H9 (cell line): ENCODE measurements around the gene CEBPE. TPM values are rescaled to one million over a fixed set of nuclear protein-coding genes. Genes with fewer than 3 reads are reported as not detected.

Source experiments
- DNase-seq: peaks from one replicate; pipeline ENCODE4 v3.0.0-alpha.2; 2017
- H2AFZ ChIP-seq: one replicate; pipeline ENCODE4 v1.6.1; 2013; ENCODE audit warnings: mild to moderate bottlenecking, low read length, control low read depth, moderate library complexity
- H2AK5ac ChIP-seq: 2 replicates; pipeline ENCODE4 v1.6.1; 2013; ENCODE audit warnings: low read length, control low read depth, mixed read lengths; ENCODE audit not compliant: insufficient read length
- H2BK120ac ChIP-seq: one replicate; pipeline ENCODE4 v1.6.1; 2013; ENCODE audit warnings: low read depth, mild to moderate bottlenecking, low read length, control low read depth, inconsistent platforms; ENCODE audit not compliant: poor library complexity, severe bottlenecking
- H2BK12ac ChIP-seq: 2 replicates; pipeline ENCODE4 v1.6.1; 2013; ENCODE audit warnings: low read length, control low read depth, mixed read lengths, low read depth; ENCODE audit not compliant: insufficient read length
- H2BK15ac ChIP-seq: 2 replicates; pipeline ENCODE4 v1.6.1; 2013; ENCODE audit warnings: low read depth, low read length, control low read depth
- H2BK20ac ChIP-seq: one replicate; pipeline ENCODE4 v1.6.1; 2013; ENCODE audit warnings: low read depth, mild to moderate bottlenecking, low read length, control low read depth, inconsistent platforms; ENCODE audit not compliant: poor library complexity, severe bottlenecking
- H2BK5ac ChIP-seq: 2 replicates; pipeline ENCODE4 v1.6.1; 2013; ENCODE audit warnings: low read length, control low read depth, mixed read lengths; ENCODE audit not compliant: insufficient read length
- H3K14ac ChIP-seq: 2 replicates; pipeline ENCODE4 v1.6.1; 2013; ENCODE audit warnings: low read length, control low read depth; ENCODE audit not compliant: insufficient read depth
- H3K18ac ChIP-seq: 2 replicates; pipeline ENCODE4 v1.6.1; 2013; ENCODE audit warnings: low read depth, mild to moderate bottlenecking, mixed read lengths, low read length, control low read depth; ENCODE audit not compliant: insufficient read length
- H3K23ac ChIP-seq: 2 replicates; pipeline ENCODE4 v1.6.1; 2013; ENCODE audit warnings: low read length, control low read depth, mixed read lengths, low read depth; ENCODE audit not compliant: insufficient read length
- H3K23me2 ChIP-seq: 2 replicates; pipeline ENCODE4 v1.6.1; 2013; ENCODE audit warnings: low read depth, mild to moderate bottlenecking, mixed read lengths, low read length, control low read depth; ENCODE audit not compliant: insufficient read length, poor library complexity, severe bottlenecking
- H3K27ac ChIP-seq: 2 replicates; pipeline ENCODE4 v1.5.1; 2013; ENCODE audit warnings: low read length, control low read depth, mixed read lengths, low read depth; ENCODE audit not compliant: insufficient read length
- H3K27me3 ChIP-seq: 2 replicates; pipeline ENCODE4 v1.6.1; 2013; ENCODE audit warnings: low read length, control low read depth, inconsistent platforms; ENCODE audit not compliant: insufficient read depth
- H3K4ac ChIP-seq: 2 replicates; pipeline ENCODE4 v1.6.1; 2013; ENCODE audit warnings: low read depth, mild to moderate bottlenecking, control low read depth, inconsistent platforms, low read length, moderate library complexity
- H3K4me1 ChIP-seq: 2 replicates; pipeline ENCODE4 v1.6.1; 2013; ENCODE audit warnings: low read length, control low read depth, inconsistent platforms; ENCODE audit not compliant: insufficient read depth
- H3K4me2 ChIP-seq: 2 replicates; pipeline ENCODE4 v1.6.1; 2013; ENCODE audit warnings: low read length, control low read depth, mixed read lengths; ENCODE audit not compliant: insufficient read length, insufficient read depth
- H3K56ac ChIP-seq: 2 replicates; pipeline ENCODE4 v1.6.1; 2013; ENCODE audit warnings: low read depth, mild to moderate bottlenecking, mixed read lengths, low read length, control low read depth; ENCODE audit not compliant: insufficient read length
- H3K79me1 ChIP-seq: 2 replicates; pipeline ENCODE4 v1.6.1; 2013; ENCODE audit warnings: low read depth, mild to moderate bottlenecking, moderate library complexity, low read length, control low read depth, inconsistent platforms; ENCODE audit not compliant: insufficient read depth, poor library complexity, severe bottlenecking
- H3K79me2 ChIP-seq: 2 replicates; pipeline ENCODE4 v1.6.1; 2013; ENCODE audit warnings: low read length, control low read depth, inconsistent platforms; ENCODE audit not compliant: insufficient read depth
- H3K9ac ChIP-seq: 2 replicates; pipeline ENCODE4 v1.6.1; 2013; ENCODE audit warnings: low read length, control low read depth, mixed read lengths; ENCODE audit not compliant: insufficient read length; ENCODE audit errors: extremely low read depth
- H3K9me3 ChIP-seq: one replicate; pipeline ENCODE4 v1.6.1; 2013; ENCODE audit warnings: low read depth, low read length, inconsistent platforms; ENCODE audit not compliant: control insufficient read depth
- H3T11ph ChIP-seq: one replicate; pipeline ENCODE4 v1.6.1; 2013; ENCODE audit warnings: mild to moderate bottlenecking, low read length, control low read depth, inconsistent platforms
- H4K20me1 ChIP-seq: one replicate; pipeline ENCODE4 v1.6.1; 2013; ENCODE audit not compliant: control insufficient read depth, insufficient read length, insufficient read depth
- H4K5ac ChIP-seq: 2 replicates; pipeline ENCODE4 v1.6.1; 2013; ENCODE audit warnings: low read depth, mild to moderate bottlenecking, mixed read lengths, low read length, control low read depth; ENCODE audit not compliant: insufficient read length
- H4K8ac ChIP-seq: replicated peaks from 2 replicates; pipeline ENCODE4 v1.6.1; 2013; ENCODE audit warnings: low read length, control low read depth, mixed read lengths, low read depth; ENCODE audit not compliant: insufficient read length
- H4K91ac ChIP-seq: 2 replicates; pipeline ENCODE4 v1.6.1; 2013; ENCODE audit warnings: low read depth, mild to moderate bottlenecking, moderate library complexity, mixed read lengths, low read length, control low read depth; ENCODE audit not compliant: insufficient read length
- H3K27ac Mint-ChIP-seq, 3 experiments: 2 replicates in 2 of 3; 3 replicates in 1 of 3; pipeline ENCODE4 v1.8.0; 2020 to 2021; ENCODE audit warnings: mixed read lengths in 3 of 3, mild to moderate bottlenecking in 1 of 3, moderate library complexity in 1 of 3
- H3K27me3 Mint-ChIP-seq: 2 replicates; pipeline ENCODE4 v1.8.0; 2021; ENCODE audit warnings: low read depth, mild to moderate bottlenecking, moderate library complexity, mixed read lengths
- H3K36me3 Mint-ChIP-seq, 3 experiments: 2 replicates in 2 of 3; 3 replicates in 1 of 3; pipeline ENCODE4 v1.8.0; 2020 to 2021; ENCODE audit warnings: low read depth in 3 of 3, mixed read lengths in 3 of 3; ENCODE audit not compliant: insufficient read depth in 1 of 3
- H3K4me1 Mint-ChIP-seq, 2 experiments: 2 replicates each; pipeline ENCODE4 v1.8.0; 2020; ENCODE audit warnings: mixed read lengths in 2 of 2
- H3K4me3 Mint-ChIP-seq, 2 experiments: 2 replicates in 1 of 2; 3 replicates in 1 of 2; pipeline ENCODE4 v1.8.0; 2020 to 2021; ENCODE audit warnings: mild to moderate bottlenecking in 2 of 2, mixed read lengths in 2 of 2, moderate library complexity in 1 of 2
- H3K9me3 Mint-ChIP-seq, 2 experiments: 2 replicates in 1 of 2; 3 replicates in 1 of 2; pipeline ENCODE4 v1.8.0; 2020; ENCODE audit warnings: mild to moderate bottlenecking in 2 of 2, mixed read lengths in 2 of 2, moderate library complexity in 1 of 2
- WGBS: extraction: QIAGEN DNeasy Blood & Tissue Kit; methylation state at CpG from one replicate; pipeline ENCODE4 v1.1.7; 2013; ENCODE audit warnings: missing lambda C conversion rate, low lambda C conversion rate, mixed read lengths; ENCODE audit not compliant: insufficient read length; ENCODE audit errors: extremely low coverage; 5-methylcytosine and 5-hydroxymethylcytosine counted together
- total RNA-seq: library from RNA; stranded (reverse); gene quantifications from 2 replicates; pipeline ENCODE4 v1.2.1, GENCODE V29; 2021
- TF ChIP-seq, protein P1 (sequence below): fragments of 200-600 bp; sonication (generic); conservative IDR thresholded peaks from 3 replicates; pipeline ENCODE4 v1.8.0; 2021; ENCODE audit warnings: antibody characterized with exemption, mild to moderate bottlenecking

The CEBPE gene
- total RNA-seq, 1 experiment from 2014 or later, result not detected

DNA sequence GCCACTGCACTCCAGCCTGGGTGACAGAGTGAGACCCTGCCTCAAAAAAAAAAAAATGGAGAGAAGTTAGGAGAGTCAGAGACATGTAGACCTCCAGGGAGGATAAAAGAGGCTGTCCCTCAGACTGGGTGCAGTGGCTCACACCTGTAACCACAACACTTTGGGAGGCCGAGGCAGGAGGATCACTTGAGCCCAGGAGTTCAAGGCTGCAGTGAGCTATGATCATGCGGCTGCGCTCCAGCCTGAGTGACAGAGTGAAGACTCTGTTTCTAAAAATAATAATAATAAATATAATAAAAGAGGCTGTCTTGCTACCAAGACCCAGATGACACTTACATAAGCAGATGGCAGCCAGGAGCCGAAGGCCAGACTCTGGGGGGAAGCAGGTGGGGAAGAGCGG is 45.9 kb upstream of the CEBPE start:
- Histone ChIP-seq H2BK5ac (no peak overlapping the region), H2BK15ac (no peak overlapping the region), H4K20me1 (no peaks in the 10 kb centered on the region), H3K4me1 (peaks cover 12% of the 10 kb centered on the region; the same call in 1 of the 2 replicates), H3K27ac (no peak overlapping the region), H3K27me3 (no peaks in the 10 kb centered on the region), H3K14ac (no peak overlapping the region), H3K9me3 (no peaks in the 10 kb centered on the region), H3K23me2 (peaks cover 4% of the 10 kb centered on the region), H3K23ac (no peak overlapping the region), H3K79me1 (no peaks in the 10 kb centered on the region), H3K79me2 (no peaks in the 10 kb centered on the region; the same call in 1 of the 2 replicates), H2BK20ac (no peak overlapping the region), H2BK12ac (no peak overlapping the region), H4K91ac (no peak overlapping the region), H3T11ph (no peak overlapping the region), H2AK5ac (no peak overlapping the region), H3K4ac (no peak overlapping the region), H2BK120ac (no peak overlapping the region), H3K9ac (no peak overlapping the region), H4K5ac (no peak overlapping the region), H3K4me2 (no peak overlapping the region), H2AFZ (no peak overlapping the region), H3K18ac (no peak overlapping the region), H3K56ac (no peak overlapping the region), H4K8ac (no peak overlapping the region)
- Mint-ChIP-seq H3K4me1 (peaks cover 29 to 32% of the 10 kb centered on the region in 2 experiments), H3K36me3 (peaks cover 36 to 48% (median 44%) of the 10 kb centered on the region in 3 experiments), H3K4me3 (no peak overlapping the region), H3K27ac (no peak overlapping the region), H3K9me3 (no peaks in the 10 kb centered on the region), H3K27me3 (no peaks in the 10 kb centered on the region)
- TF ChIP-seq, protein P1, sequence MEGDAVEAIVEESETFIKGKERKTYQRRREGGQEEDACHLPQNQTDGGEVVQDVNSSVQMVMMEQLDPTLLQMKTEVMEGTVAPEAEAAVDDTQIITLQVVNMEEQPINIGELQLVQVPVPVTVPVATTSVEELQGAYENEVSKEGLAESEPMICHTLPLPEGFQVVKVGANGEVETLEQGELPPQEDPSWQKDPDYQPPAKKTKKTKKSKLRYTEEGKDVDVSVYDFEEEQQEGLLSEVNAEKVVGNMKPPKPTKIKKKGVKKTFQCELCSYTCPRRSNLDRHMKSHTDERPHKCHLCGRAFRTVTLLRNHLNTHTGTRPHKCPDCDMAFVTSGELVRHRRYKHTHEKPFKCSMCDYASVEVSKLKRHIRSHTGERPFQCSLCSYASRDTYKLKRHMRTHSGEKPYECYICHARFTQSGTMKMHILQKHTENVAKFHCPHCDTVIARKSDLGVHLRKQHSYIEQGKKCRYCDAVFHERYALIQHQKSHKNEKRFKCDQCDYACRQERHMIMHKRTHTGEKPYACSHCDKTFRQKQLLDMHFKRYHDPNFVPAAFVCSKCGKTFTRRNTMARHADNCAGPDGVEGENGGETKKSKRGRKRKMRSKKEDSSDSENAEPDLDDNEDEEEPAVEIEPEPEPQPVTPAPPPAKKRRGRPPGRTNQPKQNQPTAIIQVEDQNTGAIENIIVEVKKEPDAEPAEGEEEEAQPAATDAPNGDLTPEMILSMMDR, result no peak
- WGBS, result no CpG with 5 or more reads among the region's 5 CpGs
- DNase-seq, result no peak
